IMR-90 (cell line): ENCODE measurements around the gene GTPBP10. TPM values are rescaled to one million over a fixed set of nuclear protein-coding genes. Genes with fewer than 3 reads are reported as not detected.

Experiments used
- ATAC-seq: fragments of 200-7000 bp; cut with Tn5 transposase; 2 replicates; pipeline ENCODE4 v1.9.1; 2020; ENCODE audit warnings: low read depth, mild to moderate bottlenecking, moderate library complexity
- BruUV-seq: library from RNA; stranded (reverse); fragments of 400-500 nt; replicated peaks from 2 replicates; lab custom pipeline; 2021; lab: Mats Ljungman, UMichigan
- CTCF ChIA-PET: fragments of 300-600 bp; formaldehyde crosslinking; extraction: SDS; loops from one replicate; lab custom pipeline; 2021; ENCODE audit warnings: antibody characterized with exemption; lab: Yijun Ruan, JAX
- POLR2A ChIA-PET: fragments of 300-600 bp; sonication (Branson Sonifier 250); formaldehyde crosslinking; loops from one replicate; lab custom pipeline; 2022; ENCODE audit warnings: antibody characterized with exemption; ENCODE audit not compliant: unreplicated experiment; lab: Charles Lee
- DNase-seq: peaks from one replicate; pipeline ENCODE4 v3.0.0; 2013
- H2AFZ ChIP-seq: replicated peaks from 2 replicates; pipeline ENCODE3; 2013; ENCODE audit warnings: low read length, mild to moderate bottlenecking; ENCODE audit not compliant: poor library complexity
- H2AK5ac ChIP-seq: 2 replicates; pipeline ENCODE4 v1.6.1; 2013; ENCODE audit warnings: low read depth, low read length, inconsistent platforms
- H2AK9ac ChIP-seq: replicated peaks from 2 replicates; pipeline ENCODE3; 2013; ENCODE audit warnings: mild to moderate bottlenecking, low read depth, low read length, moderate library complexity; ENCODE audit not compliant: poor library complexity
- H2BK120ac ChIP-seq: 2 replicates; pipeline ENCODE4 v1.6.1; 2013; ENCODE audit warnings: low read depth, low read length, inconsistent platforms
- H2BK15ac ChIP-seq: 3 replicates; pipeline ENCODE4 v1.6.1; 2013; ENCODE audit warnings: low read depth, low read length, inconsistent platforms
- H2BK20ac ChIP-seq: 2 replicates; pipeline ENCODE4 v1.6.1; 2013; ENCODE audit warnings: low read depth, mild to moderate bottlenecking, inconsistent platforms, low read length, moderate library complexity
- H2BK5ac ChIP-seq: 2 replicates; pipeline ENCODE4 v1.6.1; 2013; ENCODE audit warnings: mild to moderate bottlenecking, low read depth, low read length, inconsistent platforms; ENCODE audit not compliant: poor library complexity, severe bottlenecking
- H3K14ac ChIP-seq: replicated peaks from 2 replicates; pipeline ENCODE4 v1.6.1; 2013; ENCODE audit warnings: low read depth, low read length, inconsistent platforms
- H3K18ac ChIP-seq: 2 replicates; pipeline ENCODE4 v1.6.1; 2013; ENCODE audit warnings: low read depth, low read length, control low read depth
- H3K23ac ChIP-seq: 2 replicates; pipeline ENCODE4 v1.6.1; 2013; ENCODE audit warnings: low read depth, low read length, inconsistent platforms
- H3K27ac ChIP-seq: 2 replicates; pipeline ENCODE4 v1.5.1; 2013; ENCODE audit warnings: mild to moderate bottlenecking, control low read depth, low read length; ENCODE audit not compliant: insufficient read depth
- H3K27me3 ChIP-seq: 2 replicates; pipeline ENCODE4 v1.6.1; 2013; ENCODE audit warnings: low read length; ENCODE audit not compliant: control insufficient read depth, insufficient read depth
- H3K36me3 ChIP-seq: 2 replicates; pipeline ENCODE4 v1.6.1; 2013; ENCODE audit warnings: low read length, mixed read lengths; ENCODE audit not compliant: control insufficient read depth, insufficient read depth
- H3K4ac ChIP-seq: 2 replicates; pipeline ENCODE4 v1.6.1; 2013; ENCODE audit warnings: low read depth, low read length, inconsistent platforms
- H3K4me1 ChIP-seq: 2 replicates; pipeline ENCODE4 v1.6.1; 2013; ENCODE audit warnings: low read length, mixed read lengths; ENCODE audit not compliant: control insufficient read depth, insufficient read depth
- H3K4me2 ChIP-seq: 2 replicates; pipeline ENCODE4 v1.6.1; 2013; ENCODE audit warnings: low read depth, mild to moderate bottlenecking, control low read depth, low read length, moderate library complexity
- H3K4me3 ChIP-seq: 2 replicates; pipeline ENCODE4 v1.5.1; 2013; ENCODE audit warnings: low read depth, mild to moderate bottlenecking, control low read depth, low read length, moderate library complexity; ENCODE audit not compliant: insufficient read depth
- H3K56ac ChIP-seq: 2 replicates; pipeline ENCODE4 v1.6.1; 2013; ENCODE audit warnings: low read length, inconsistent platforms; ENCODE audit not compliant: insufficient read depth; ENCODE audit errors: extremely low read depth
- H3K79me1 ChIP-seq, 2 experiments: 2 replicates each; pipeline ENCODE4 v1.6.1; 2013; ENCODE audit warnings: low read length in 2 of 2, inconsistent platforms in 1 of 2, low read depth in 1 of 2
- H3K9ac ChIP-seq: 2 replicates; pipeline ENCODE4 v1.6.1; 2013; ENCODE audit warnings: low read depth, low read length, control low read depth
- H3K9me1 ChIP-seq: 2 replicates; pipeline ENCODE4 v1.6.1; 2013; ENCODE audit warnings: low read length, inconsistent platforms; ENCODE audit not compliant: insufficient read depth
- H3K9me3 ChIP-seq: 2 replicates; pipeline ENCODE4 v1.6.1; 2013; ENCODE audit warnings: low read length; ENCODE audit not compliant: control insufficient read depth, insufficient read depth
- H4K20me1 ChIP-seq: 2 replicates; pipeline ENCODE4 v1.6.1; 2013; ENCODE audit warnings: low read length, inconsistent platforms; ENCODE audit not compliant: insufficient read depth
- H4K5ac ChIP-seq: 2 replicates; pipeline ENCODE4 v1.6.1; 2013; ENCODE audit warnings: mild to moderate bottlenecking, low read depth, low read length, control low read depth
- H4K8ac ChIP-seq, 2 experiments: 2 replicates each; pipeline ENCODE4 v1.6.1; 2013; ENCODE audit warnings: low read depth in 2 of 2, low read length in 2 of 2, control low read depth in 1 of 2, inconsistent platforms in 1 of 2
- H4K91ac ChIP-seq: 2 replicates; pipeline ENCODE4 v1.6.1; 2013; ENCODE audit warnings: low read depth, low read length, inconsistent platforms; ENCODE audit not compliant: insufficient read depth
- BHLHE40 ChIP-seq: fragments of 150-350 bp; IDR thresholded peaks from 2 replicates; pipeline ENCODE4 v1.6.1; 2016; ENCODE audit warnings: mild to moderate bottlenecking, low read depth, low read length
- CHD1 ChIP-seq: IDR thresholded peaks from 2 replicates; pipeline ENCODE4 v1.6.1; 2012; ENCODE audit warnings: low read depth, low read length, improper control_type of control experiment
- RFX5 ChIP-seq: IDR thresholded peaks from 2 replicates; pipeline ENCODE4 v1.8.0; 2012; ENCODE audit warnings: low read depth, mild to moderate bottlenecking, low read length, moderate library complexity
- dilution Hi-C: fragments of 300-500 bp; cut with HindIII; formaldehyde crosslinking; loops from one replicate; pipeline ENCODE4 v1.14.3; 2018; ENCODE audit warnings: low sequenced_read_pairs; ENCODE audit not compliant: unreplicated experiment
- in situ Hi-C: fragments of 300-500 bp; cut with MboI; formaldehyde crosslinking; loops from 3 replicates; pipeline ENCODE4 v1.14.3; 2019; ENCODE audit warnings: low sequenced_read_pairs, inconsistent platforms, mixed read lengths
- intact Hi-C: fragments of 100-400 bp; cut with micrococcal nuclease; formaldehyde crosslinking; loops from 2 replicates; pipeline ENCODE4 v1.10.0; 2022
- polyA plus RNA-seq, 3 experiments: library from polyadenylated mRNA; depleted of rRNA; stranded (reverse); fragments of >200 nt; gene quantifications; 2 replicates each; pipeline ENCODE4 v1.2.3, GENCODE V29; 2012; ENCODE audit warnings: low replicate concordance in 1 of 3
- total RNA-seq: library from RNA; depleted of rRNA; stranded (reverse); fragments of >200 nt; gene quantifications from 2 replicates; pipeline ENCODE4 v1.2.3, GENCODE V29; 2012
- TF ChIP-seq, protein P1 (sequence below): conservative IDR thresholded peaks from 2 replicates; pipeline ENCODE4 v1.5.1; 2012; ENCODE audit warnings: mild to moderate bottlenecking, low read depth, low read length, improper control_type of control experiment

The GTPBP10 gene
- total and polyA plus RNA-seq, 2 of the 4 experiments (the other 2 are of a cell fraction), result 11.5 to 12.8 TPM

DNA sequence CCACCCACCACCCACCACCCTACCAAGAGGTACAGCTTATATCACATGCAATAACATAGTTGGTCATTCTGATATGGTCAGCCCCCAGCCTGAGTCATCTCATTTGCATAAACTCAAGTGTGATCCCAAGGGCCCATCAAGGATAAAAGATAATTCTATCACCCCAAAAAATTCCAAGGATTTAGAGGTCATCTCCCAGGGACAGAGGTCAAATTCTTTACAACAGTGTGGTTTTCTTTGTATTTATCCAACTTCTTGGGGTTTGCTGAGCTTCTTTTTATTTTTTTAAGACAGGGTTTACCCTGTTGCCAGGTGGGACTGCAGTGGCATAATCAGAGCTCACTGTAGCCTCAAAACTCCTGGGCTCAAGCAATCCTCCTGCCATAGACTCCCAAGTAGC, 9.4 kb upstream of the GTPBP10 start:
- H3K18ac ChIP-seq, result no peak overlapping the region
- H3K4me3 ChIP-seq, result no peak overlapping the region
- H3K9me3 ChIP-seq, result no peaks in the 10 kb centered on the region
- TF ChIP-seq BHLHE40, result no peak
- TF ChIP-seq CHD1, result no peak
- TF ChIP-seq, protein P1, sequence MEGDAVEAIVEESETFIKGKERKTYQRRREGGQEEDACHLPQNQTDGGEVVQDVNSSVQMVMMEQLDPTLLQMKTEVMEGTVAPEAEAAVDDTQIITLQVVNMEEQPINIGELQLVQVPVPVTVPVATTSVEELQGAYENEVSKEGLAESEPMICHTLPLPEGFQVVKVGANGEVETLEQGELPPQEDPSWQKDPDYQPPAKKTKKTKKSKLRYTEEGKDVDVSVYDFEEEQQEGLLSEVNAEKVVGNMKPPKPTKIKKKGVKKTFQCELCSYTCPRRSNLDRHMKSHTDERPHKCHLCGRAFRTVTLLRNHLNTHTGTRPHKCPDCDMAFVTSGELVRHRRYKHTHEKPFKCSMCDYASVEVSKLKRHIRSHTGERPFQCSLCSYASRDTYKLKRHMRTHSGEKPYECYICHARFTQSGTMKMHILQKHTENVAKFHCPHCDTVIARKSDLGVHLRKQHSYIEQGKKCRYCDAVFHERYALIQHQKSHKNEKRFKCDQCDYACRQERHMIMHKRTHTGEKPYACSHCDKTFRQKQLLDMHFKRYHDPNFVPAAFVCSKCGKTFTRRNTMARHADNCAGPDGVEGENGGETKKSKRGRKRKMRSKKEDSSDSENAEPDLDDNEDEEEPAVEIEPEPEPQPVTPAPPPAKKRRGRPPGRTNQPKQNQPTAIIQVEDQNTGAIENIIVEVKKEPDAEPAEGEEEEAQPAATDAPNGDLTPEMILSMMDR, result no peak
- no peak for TF ChIP-seq RFX5
- no peak overlapping the region for H3K4ac ChIP-seq
- H3K56ac ChIP-seq, result no peak overlapping the region
- H2BK20ac ChIP-seq, result no peak overlapping the region
- H4K8ac ChIP-seq, result no peak overlapping the region
- no peaks in the 10 kb centered on the region for H3K9me1 ChIP-seq
- H3K27me3 ChIP-seq, result peaks cover under 1% of the 10 kb centered on the region; the same call in 1 of the 2 replicates
- no peaks in the 10 kb centered on the region for H4K20me1 ChIP-seq
- H3K36me3 ChIP-seq, result no peaks in the 10 kb centered on the region
- intact Hi-C loops, result no loop called here
- H3K4me1 ChIP-seq, result no peaks in the 10 kb centered on the region
- H3K14ac ChIP-seq, result no peak overlapping the region
- H2AFZ ChIP-seq, result no peak overlapping the region
- ChIA-PET POLR2A (no interaction called here), CTCF (no interaction called here)
- H2BK5ac ChIP-seq, result no peak overlapping the region
- no peaks in the 10 kb centered on the region for H3K79me1 ChIP-seq
- H3K9ac ChIP-seq, result no peak overlapping the region
- dilution Hi-C loops, result no loop called here
- H4K5ac ChIP-seq, result no peak overlapping the region
- no peak overlapping the region for H2AK5ac ChIP-seq
- DNase-seq (no peak), ATAC-seq (peak; percentile 27; the same call in 1 of the 2 replicates)
- H3K23ac ChIP-seq, result no peak overlapping the region
- in situ Hi-C loops, result no loop called here
- H2AK9ac ChIP-seq, result no peak overlapping the region
- no peak overlapping the region for H2BK15ac ChIP-seq
- BruUV-seq, result no TSS peak
- no peak overlapping the region for H4K91ac ChIP-seq
- no peak overlapping the region for H3K4me2 ChIP-seq
- H2BK120ac ChIP-seq, result no peak overlapping the region
- H3K27ac ChIP-seq, result no peak overlapping the region
